NCI-H2196 treated with DMSO at 0.1 percent for 48 hours (cell line): Measurements from ENCODE around the gene PRPH.
A peak's percentile ranks its signal among the peaks of the same experiment; 100 is the strongest.
"Not testable (repeated sequence)": the region's sequence is repeated elsewhere in the genome, so short reads cannot be mapped to it uniquely, and the experiment has no call there.

Experiments used
- DNase-seq: peaks from one replicate; lab custom pipeline; 2025; ENCODE audit not compliant: unreplicated experiment; lab: John Stamatoyannopoulos, UW

PRPH gene

GRCh38 chr12:49298160-49298559 lies 3.2 kb downstream of the PRPH start:
- no peak for DNase-seq

GRCh38 chr12:49301760-49302159 lies 6.8 kb downstream of the PRPH start:
- no peak for DNase-seq

GRCh38 chr12:49304161-49304560 lies 9.2 kb downstream of the PRPH start:
- DNase-seq, result no peak

- no peak for DNase-seq
These were observed 11.0 kb downstream of the PRPH start for GRCh38 chr12:49305762-49306510.

GRCh38 chr12:49309386-49309785 lies 14.4 kb downstream of the PRPH start:
- DNase-seq, result no peak

GRCh38 chr12:49310451-49311000 lies 15.6 kb downstream of the PRPH start:
- not testable (repeated sequence) for DNase-seq

GRCh38 chr12:49314811-49315210 lies 19.9 kb downstream of the PRPH start:
- no peak for DNase-seq

GRCh38 chr12:49317118-49317517 lies 22.2 kb downstream of the PRPH start:
- DNase-seq, result not testable (repeated sequence)

GRCh38 chr12:49320411-49321103 lies 25.6 kb downstream of the PRPH start:
- DNase-seq, result not testable (repeated sequence)

- DNase-seq, result no peak
These were observed 27.4 kb downstream of the PRPH start for GRCh38 chr12:49322367-49322707.

GRCh38 chr12:49322708-49323523 lies 28.0 kb downstream of the PRPH start, which contains the start of gene TROAP:
TROAP (plus strand) TSS chr12:49323255; CDS start chr12:49323609, 354 bp downstream.
- DNase-seq, result peak; percentile 98

GRCh38 chr12:49323524-49324097 lies 28.7 kb downstream of the PRPH start:
- DNase-seq, result no peak

GRCh38 chr12:49325606-49326005 lies 30.7 kb downstream of the PRPH start:
- no peak for DNase-seq

- no peak for DNase-seq
These were observed 32.4 kb downstream of the PRPH start for GRCh38 chr12:49327368-49327767.

GRCh38 chr12:49327887-49328286 lies 32.9 kb downstream of the PRPH start:
- DNase-seq, result no peak

- DNase-seq, result no peak
These were observed 33.9 kb downstream of the PRPH start for GRCh38 chr12:49328816-49329215.

GRCh38 chr12:49330032-49330619 lies 35.2 kb downstream of the PRPH start:
- no peak for DNase-seq

- DNase-seq, result no peak
These were observed 35.9 kb downstream of the PRPH start for GRCh38 chr12:49330631-49331379.

GRCh38 chr12:49331380-49332222 lies 36.7 kb downstream of the PRPH start:
- no peak for DNase-seq
